ENCODE results near the gene DIP2C. TPM values are rescaled to one million over a fixed set of nuclear protein-coding genes. Genes with fewer than 3 reads are reported as not detected.
"Not testable (repeated sequence)": the region's sequence is repeated elsewhere in the genome, so short reads cannot be mapped to it uniquely, and the experiment has no call there.

Gene DIP2C
- total RNA-seq, 1 experiment from 2014 or later: 5.3 TPM

DNA sequence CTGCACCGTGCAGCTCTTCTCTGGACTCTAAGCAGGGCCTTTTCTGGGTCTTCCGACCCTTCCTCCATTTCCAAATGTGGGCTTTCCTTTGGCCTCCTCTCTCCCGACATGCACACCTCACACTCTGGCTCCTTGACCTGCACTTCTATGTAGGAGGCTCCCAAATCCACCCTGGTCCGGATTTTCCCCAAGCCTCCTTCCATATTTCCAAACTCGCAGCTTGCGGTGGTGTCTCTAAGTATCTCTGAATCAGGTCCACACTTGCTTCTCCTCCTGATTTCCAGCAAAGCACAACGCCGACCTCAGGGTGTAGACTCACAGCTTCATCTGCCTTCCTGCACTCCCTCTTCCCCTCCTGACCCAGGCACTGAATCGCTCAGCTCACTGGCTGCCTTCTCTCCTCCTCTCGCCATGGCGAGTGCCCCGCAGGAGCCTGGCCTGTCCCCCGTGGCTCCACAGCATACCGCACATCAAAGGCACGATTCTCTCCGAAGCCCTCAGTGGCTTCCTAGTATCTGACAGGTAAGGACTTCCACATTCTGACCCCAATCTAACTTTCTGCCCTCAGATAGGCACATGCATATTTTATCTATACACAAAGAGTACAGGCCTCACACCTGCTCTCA lies 27.8 kb downstream of the DIP2C start:
- DNase-seq (ENCODE audit: extremely low read depth, low read depth): no peak

- DNase-seq (ENCODE audit: extremely low read depth, low read depth): no peak
Measured at GRCh38 chr10:660970-661596, 28.4 kb downstream of the DIP2C start.

DNA sequence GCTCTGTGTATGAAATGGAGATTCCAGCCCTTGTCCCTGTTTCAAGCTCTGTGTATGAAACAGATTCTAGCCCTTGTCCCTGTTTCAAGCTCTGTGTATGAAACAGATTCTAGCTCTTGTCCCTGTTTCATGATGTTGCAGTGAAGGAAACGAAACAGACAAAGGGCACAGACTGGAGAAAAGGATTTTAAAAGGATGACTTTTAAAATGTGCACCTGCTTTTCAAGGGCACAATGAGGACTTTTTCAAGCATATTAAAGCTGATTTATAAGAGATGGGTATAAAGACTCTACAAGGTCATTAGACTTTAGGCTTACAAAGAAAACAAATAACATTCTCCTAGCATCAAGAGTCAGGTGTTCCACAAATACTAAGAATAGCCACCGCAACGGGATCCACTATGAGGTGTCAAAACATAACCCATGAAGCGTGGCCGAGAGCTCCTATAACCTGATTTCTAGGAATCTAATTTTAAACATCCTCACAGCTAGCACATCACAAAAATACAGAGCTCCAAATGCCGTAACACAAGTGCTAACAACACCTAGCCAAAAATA lies 29.0 kb downstream of the DIP2C start:
- DNase-seq (ENCODE audit: extremely low read depth, low read depth): no peak

DNA sequence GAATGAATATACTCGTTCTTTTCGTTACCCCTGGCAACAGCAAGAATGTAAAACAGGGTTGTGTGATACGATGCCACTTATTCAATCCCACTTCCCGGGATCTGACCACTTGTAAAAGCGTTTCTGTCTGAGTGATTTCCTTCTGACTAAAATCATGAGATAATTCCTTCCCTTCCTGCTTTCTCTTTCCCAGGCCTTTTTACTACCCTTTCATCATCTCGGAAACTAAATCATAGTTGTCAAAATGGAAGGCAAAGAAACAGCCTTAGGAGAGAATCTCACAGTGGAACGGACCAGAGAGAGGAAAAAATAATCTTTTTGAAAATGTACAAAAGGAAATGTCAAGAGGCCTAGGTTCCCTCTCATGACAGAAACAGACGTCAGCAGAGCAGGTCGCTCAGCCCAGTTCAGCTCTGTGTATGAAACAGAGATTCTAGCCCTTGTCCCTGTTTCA lies 29.8 kb downstream of the DIP2C start:
- no peak for DNase-seq (ENCODE audit: extremely low read depth, low read depth)

DNA sequence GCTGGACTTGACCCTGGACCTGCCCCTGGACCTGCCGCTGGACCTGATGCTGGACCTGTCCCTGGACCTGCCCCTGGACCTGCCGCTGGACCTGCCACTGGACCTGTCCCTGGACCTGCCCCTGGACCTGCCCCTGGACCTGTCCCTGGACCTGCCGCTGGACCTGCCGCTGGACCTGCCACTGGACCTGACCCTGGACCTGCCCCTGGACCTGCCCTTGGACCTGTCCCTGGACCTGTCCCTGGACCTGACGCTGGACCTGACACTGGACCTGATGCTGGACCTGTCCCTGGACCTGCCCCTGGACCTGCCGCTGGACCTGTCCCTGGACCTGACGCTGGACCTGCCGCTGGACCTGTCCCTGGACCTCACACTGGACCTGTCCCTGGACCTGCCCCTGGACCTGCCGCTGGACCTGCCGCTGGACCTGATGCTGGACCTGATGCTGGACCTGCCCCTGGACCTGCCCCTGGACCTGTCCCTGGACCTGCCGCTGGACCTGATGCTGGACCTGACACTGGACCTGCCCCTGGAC lies 31.6 kb downstream of the DIP2C start:
- DNase-seq (ENCODE audit: extremely low read depth, low read depth): not testable (repeated sequence)

DNA sequence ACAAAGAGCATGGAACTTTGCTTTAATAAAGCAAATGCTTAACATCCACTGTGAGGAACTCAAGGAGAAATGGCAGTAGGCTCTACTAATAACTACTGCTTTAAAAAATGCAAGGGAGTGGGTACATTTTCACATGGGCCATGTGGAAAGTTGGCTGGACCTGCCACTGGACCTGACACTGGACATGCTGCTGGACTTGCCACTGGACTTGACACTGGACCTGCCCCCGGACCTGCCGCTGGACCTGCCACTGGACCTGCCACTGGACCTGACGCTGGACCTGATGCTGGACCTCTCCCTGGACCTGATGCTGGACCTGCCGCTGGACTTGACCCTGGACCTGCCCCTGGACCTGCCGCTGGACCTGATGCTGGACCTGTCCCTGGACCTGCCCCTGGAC lies 32.6 kb downstream of the DIP2C start:
- no peak for DNase-seq (ENCODE audit: extremely low read depth, low read depth)

DNA sequence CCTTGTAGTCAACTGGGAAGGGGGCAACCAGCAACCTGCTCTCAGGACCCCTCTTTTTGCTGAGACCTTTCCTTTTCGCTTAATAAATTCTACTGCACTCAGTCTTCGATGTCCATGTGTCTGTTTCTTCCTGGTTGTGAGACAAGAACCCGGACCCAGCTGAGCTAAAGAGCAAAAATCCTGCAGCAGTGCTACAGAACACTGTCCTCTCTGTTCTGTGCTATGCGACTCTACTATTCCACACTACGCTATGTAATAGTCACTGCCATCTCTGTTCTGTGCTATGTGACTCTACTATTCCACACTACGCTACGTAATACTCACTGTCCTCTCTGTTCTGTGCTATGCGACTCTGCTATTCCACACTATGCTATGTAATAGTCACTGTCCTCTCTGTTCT lies 34.3 kb downstream of the DIP2C start:
- no peak for DNase-seq (ENCODE audit: extremely low read depth, low read depth)

DNA sequence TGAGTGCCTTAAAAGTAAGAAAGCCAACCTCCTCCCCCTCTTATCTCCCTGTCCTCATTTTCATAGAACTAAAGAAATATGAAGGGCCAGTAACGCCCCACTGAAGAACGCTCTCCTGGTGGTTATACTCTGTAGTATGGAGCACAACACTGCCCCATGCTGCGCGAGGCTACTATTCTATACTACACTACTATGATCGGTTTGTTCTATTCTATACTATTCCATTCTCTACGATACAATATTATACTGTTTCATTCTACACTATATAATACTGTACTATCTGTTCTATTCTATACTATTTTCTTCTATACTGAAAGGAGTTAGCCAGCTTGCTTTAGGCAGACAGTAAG lies 34.8 kb downstream of the DIP2C start:
- no peak for DNase-seq (ENCODE audit: extremely low read depth, low read depth)

DNA sequence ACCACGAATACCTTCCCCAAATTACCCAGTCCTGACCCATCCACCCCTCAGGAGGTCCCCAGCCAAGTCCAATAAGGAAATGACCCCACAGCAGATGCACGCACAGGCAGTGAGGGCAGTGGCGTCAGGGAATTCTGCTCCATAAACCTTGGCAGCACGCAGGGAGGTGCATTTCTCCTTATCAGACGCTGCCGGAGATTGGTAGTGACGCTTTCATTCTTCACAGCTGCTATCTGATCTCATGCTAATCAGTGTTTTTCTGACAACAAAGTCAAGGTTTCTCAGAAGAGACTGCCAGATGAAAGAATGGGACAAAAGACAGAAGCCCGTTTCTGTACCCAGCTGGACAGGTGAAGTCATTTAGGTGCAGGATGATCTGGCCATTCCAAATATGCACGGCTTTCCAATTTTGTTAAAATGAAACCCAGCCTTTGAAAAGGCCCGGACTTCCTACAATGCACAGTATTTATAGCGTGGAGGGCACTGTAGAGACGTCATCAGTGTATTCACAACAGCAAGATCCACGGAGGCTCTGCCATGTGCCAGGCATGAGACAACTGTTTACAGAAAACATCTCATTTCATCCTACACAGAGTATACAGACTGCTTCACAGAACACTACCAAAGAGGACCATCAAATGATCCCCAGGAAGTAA lies 35.3 kb downstream of the DIP2C start:
- no peak for DNase-seq (ENCODE audit: extremely low read depth, low read depth)

DNA sequence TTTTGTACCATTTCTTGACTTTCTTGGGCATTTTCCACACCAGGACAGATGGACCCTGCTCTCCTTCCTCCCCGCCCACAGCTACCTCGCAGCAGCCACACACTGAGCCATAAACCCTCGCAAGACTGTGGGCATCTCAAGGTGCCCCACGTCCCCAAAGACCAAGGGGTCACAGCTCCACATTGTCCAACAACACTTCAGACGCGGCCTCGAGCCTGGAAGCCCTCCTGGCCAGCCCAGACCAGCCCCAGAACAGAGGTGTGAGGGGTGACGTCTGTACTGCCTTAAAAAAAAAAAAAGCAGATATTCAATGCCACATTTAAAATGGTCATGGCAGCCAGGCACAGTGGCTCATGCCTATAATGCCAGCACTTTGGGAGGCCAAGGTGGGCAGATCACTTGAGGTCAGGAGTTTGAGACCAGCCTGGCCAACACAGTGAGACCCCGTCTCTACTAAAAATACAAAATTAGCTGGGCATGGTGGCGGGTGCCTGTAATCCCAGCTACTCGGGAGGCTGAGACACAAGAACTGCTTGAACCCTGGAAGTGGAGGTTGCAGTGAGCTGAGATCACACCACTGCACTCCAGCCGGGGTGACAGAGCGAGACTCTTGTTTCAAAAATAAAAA lies 36.5 kb downstream of the DIP2C start:
- not testable (repeated sequence) for DNase-seq (ENCODE audit: extremely low read depth, low read depth)

- no peak for DNase-seq (ENCODE audit: extremely low read depth, low read depth)
Measured at GRCh38 chr10:652233-652632, 37.2 kb downstream of the DIP2C start.

- DNase-seq (ENCODE audit: extremely low read depth, low read depth): no peak
Measured at GRCh38 chr10:651692-652091, 37.8 kb downstream of the DIP2C start.

DNA sequence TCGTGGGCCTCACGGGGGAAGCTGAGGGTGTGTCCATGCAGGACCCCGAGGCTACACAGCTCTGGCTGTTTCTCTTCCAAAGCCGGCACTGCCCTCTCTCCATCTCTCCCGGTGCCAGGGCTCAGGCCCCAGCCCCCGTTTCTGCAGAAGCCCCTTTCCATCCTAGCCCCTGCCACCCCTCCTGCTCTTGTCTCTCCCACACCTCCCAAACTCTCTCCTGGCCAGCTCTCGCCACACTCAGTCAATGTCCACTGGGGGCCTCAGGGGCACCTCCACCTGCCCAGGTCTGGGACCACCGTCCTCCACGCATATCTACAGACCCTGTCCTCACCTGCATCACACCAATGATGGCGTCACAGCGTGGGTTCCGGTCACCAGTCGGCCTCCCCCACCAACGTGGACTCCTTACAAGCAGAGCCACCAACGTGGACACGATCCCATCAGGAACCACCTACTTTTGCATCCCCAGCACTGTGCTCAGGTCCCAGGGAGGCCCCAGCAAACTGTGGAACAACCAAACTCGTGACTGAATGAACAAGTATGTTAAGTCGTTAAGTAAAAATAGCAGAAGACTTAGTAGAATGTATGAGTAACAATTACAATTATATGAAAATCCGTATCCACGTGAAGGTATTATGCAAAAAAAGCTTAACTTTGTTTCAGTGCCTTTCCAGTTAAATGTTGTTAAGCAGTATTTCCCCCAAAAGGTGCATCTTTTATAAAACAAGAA lies 38.4 kb downstream of the DIP2C start:
- DNase-seq (ENCODE audit: extremely low read depth, low read depth): no peak

- no peak for DNase-seq (ENCODE audit: extremely low read depth, low read depth)
Measured at GRCh38 chr10:650441-650851, 39.0 kb downstream of the DIP2C start.

DNA sequence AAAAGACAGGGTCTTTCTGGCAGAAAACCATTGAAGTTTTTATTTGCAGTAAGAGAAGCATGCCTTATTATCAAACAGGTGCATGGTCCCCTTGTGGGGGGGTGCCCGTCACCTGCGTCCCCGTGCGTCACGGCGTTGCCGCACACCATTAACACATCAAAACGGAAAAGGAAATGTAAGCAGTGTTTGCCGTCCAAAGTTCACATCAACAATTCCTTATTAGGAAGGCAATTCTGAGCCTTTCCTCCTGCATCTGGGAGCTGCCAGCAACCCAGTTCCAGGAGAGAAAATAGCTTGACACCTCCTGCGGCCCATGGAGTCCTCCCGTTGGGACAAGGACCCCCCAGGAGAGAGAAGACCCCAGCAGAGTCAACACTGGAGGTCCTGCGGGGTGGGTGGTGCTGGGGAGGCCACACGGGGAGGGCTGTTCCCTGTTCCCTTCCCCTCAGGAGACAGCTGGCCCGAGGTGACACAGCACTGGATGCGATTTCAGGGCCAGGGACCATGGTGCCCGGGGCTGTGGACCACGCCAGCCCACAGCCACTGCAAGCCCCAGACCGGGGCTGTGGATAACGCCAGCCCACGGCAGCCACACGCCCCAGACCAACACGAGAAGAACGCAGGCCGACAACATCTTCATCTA lies 39.5 kb downstream of the DIP2C start:
- no peak for DNase-seq (ENCODE audit: extremely low read depth, low read depth)

DNA sequence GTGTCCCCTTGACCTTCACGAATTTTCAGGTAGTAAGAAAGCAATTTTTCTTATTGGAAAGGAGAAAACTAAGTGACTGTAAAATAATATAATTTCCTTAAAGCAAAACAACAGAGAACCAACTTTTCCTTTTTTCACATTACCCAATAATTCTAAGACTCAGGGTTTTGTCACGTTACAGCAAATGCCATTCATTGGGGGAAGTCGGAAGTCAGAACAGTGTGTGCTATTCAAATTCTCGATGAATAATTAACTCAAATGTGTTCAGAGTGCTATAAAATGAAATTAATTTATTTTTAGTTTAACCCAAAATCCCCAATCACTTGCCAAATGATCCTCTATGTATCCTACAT lies 40.0 kb downstream of the DIP2C start:
- no peak for DNase-seq (ENCODE audit: extremely low read depth, low read depth)

DNA sequence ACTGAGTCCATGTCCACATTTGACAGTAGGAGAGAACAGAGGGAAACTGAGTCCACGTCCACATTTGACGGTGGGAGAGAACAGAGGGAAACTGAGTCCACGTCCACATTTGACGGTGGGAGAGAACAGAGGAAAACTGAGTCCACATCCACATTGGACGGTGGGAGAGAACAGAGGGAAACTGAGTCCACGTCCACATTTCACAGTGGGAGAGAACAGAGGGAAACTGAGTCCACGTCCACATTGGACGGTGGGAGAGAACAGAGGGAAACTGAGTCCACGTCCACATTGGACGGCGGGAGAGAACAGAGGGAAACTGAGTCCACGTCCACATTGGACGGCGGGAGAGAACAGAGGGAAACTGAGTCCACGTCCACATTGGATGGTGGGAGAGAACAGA lies 42.4 kb downstream of the DIP2C start:
- not testable (repeated sequence) for DNase-seq (ENCODE audit: extremely low read depth, low read depth)

DNA sequence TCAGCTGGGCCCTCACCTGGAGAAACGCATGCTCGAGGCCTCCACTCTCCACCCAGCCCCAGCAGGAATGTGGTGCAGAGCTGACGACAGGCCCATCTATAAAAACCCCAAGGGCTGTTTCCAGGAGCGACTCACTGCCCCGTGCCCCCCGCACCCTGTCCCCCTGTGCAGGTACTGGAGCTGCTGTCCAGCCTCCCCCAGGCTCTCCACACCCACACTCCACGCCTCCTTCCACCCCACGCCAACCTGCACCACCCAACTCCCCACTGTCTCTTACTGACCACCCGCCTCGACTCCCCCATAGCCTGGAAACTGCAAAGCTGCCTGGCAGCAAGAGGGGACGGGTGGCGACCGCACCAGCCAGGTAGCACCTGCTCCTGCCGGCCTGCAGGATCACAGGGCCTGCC lies 43.3 kb downstream of the DIP2C start:
- no peak for DNase-seq (ENCODE audit: extremely low read depth, low read depth)

- no peak for DNase-seq (ENCODE audit: extremely low read depth, low read depth)
Measured at GRCh38 chr10:644943-645334, 44.5 kb downstream of the DIP2C start.
